Measurements from ENCODE around the gene TMEM117.

Gene TMEM117

GRCh38 chr12:44431647-44432343 is 595.9 kb downstream of the TMEM117 start:
- H3K9me3 Mint-ChIP-seq = peaks cover 0 to 6% of the 10 kb centered on the region in 2 donors
- H3K27me3 Mint-ChIP-seq = peaks cover 10% of the 10 kb centered on the region
- no peaks in the 10 kb centered on the region for H3K4me1 Mint-ChIP-seq
- H3K4me3 Mint-ChIP-seq = no peak overlapping the region
- no peak for DNase-seq
- no peak overlapping the region for H3K27ac Mint-ChIP-seq
- no peak for ATAC-seq

- ATAC-seq (no peak), DNase-seq (no peak)
- Mint-ChIP-seq H3K27ac (no peak overlapping the region), H3K4me3 (no peak overlapping the region), H3K9me3 (peaks cover 0 to 6% of the 10 kb centered on the region in 2 donors), H3K27me3 (peaks cover 10% of the 10 kb centered on the region), H3K4me1 (no peaks in the 10 kb centered on the region)
Observed at GRCh38 chr12:44433659-44434058, 597.8 kb downstream of the TMEM117 start.

GRCh38 chr12:44436756-44437155 is 600.9 kb downstream of the TMEM117 start:
- ATAC-seq (no peak), DNase-seq (no peak)
- Mint-ChIP-seq H3K4me1 (no peaks in the 10 kb centered on the region), H3K27ac (peak overlapping the region in 1 of 2 donors; percentile 34), H3K4me3 (no peak overlapping the region), H3K9me3 (peaks cover 0 to 6% of the 10 kb centered on the region in 2 donors), H3K27me3 (peaks cover 26% of the 10 kb centered on the region)

Measured in stimulated activated naive CD8-positive, alpha-beta T cell treated with anti-CD3 and anti-CD28 coated beads, Interleukin-15, amount 100 ng/mL, for 72 hours (primary cell).